Activated T-cell treated with anti-CD3 and anti-CD28 coated beads, Interleukin-2, amount 50 U/mL, for 24 hours (primary cell): ENCODE data around the gene NHLH1.
"Not testable (repeated sequence)": the region's sequence is repeated elsewhere in the genome, so short reads cannot be mapped to it uniquely, and the experiment has no call there.

Experiments used
- DNase-seq: peaks from one replicate; pipeline ENCODE4 v3.0.0-alpha.2; 2020
- H3K27ac Mint-ChIP-seq: 2 replicates; pipeline ENCODE4 v1.8.0; 2020; ENCODE audit warnings: mild to moderate bottlenecking, mixed read lengths
- H3K27me3 Mint-ChIP-seq: 2 replicates; pipeline ENCODE4 v1.8.0; 2020; ENCODE audit warnings: mixed read lengths
- H3K36me3 Mint-ChIP-seq: 2 replicates; pipeline ENCODE4 v1.8.0; 2020; ENCODE audit warnings: low read depth, mixed read lengths
- H3K4me1 Mint-ChIP-seq: 2 replicates; pipeline ENCODE4 v1.8.0; 2020; ENCODE audit warnings: low read depth, mixed read lengths
- H3K4me3 Mint-ChIP-seq: 2 replicates; pipeline ENCODE4 v1.8.0; 2020; ENCODE audit warnings: mild to moderate bottlenecking, moderate library complexity, mixed read lengths
- H3K9me3 Mint-ChIP-seq: 2 replicates; pipeline ENCODE4 v1.8.0; 2020; ENCODE audit warnings: mixed read lengths

NHLH1 gene

GRCh38 chr1:160384812-160385211 is 17.9 kb downstream of the NHLH1 start:
- not testable (repeated sequence) for H3K4me3 Mint-ChIP-seq, H3K4me1 Mint-ChIP-seq, H3K36me3 Mint-ChIP-seq, H3K27me3 Mint-ChIP-seq, DNase-seq, H3K9me3 Mint-ChIP-seq, H3K27ac Mint-ChIP-seq

GRCh38 chr1:160388406-160388805 is 21.5 kb downstream of the NHLH1 start:
- H3K4me3 Mint-ChIP-seq, H3K4me1 Mint-ChIP-seq, H3K36me3 Mint-ChIP-seq: not testable (repeated sequence)

DNA sequence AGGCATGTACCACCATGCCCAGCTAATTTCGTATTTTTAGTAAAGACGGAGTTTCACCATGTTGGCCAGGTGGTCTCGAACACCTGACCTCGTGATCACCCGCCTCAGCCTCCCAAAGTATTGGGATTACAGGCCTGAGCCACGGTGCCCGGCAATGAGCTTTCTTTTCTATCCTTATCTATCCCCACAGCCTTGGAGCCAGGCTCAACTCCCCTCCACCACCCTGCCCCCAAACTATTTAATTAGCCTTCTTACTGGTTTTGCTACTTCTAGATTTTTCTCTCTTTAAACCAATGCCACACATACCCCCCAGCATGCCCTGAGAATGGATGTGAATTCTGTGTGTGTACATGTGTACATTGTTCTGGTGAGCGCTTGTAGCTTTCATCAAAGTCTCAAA is 27.8 kb downstream of the NHLH1 start:
- Mint-ChIP-seq H3K9me3 (no peaks in the 10 kb centered on the region), H3K4me3 (no peak overlapping the region), H3K36me3 (no peaks in the 10 kb centered on the region), H3K27ac (no peak overlapping the region), H3K27me3 (peaks cover 10% of the 10 kb centered on the region), H3K4me1 (no peaks in the 10 kb centered on the region)
- DNase-seq = no peak

More at GRCh38 chr1:160388406-160388805, 21.5 kb downstream of the NHLH1 start:
- H3K27ac Mint-ChIP-seq, DNase-seq, H3K9me3 Mint-ChIP-seq, H3K27me3 Mint-ChIP-seq: not testable (repeated sequence)

DNA sequence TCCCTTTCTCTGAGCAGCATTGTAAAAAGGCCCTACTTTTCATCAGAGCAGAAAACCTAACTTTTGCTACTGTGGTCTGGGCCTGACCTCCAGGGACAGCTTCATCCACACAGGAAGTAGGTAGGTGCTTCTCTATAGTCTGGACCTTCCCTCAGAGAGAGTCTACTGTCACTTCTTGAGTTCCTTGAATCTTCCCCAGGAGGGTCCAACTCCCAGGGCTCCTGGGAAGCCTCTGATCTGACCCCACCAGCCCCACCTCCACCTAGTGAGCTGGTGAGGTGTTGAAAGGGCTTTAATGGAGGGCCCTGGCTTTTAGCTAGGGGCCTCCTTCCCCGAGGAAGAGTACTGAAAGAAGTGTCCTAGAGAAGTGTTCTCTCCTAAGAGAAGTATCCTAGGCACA is 30.8 kb downstream of the NHLH1 start:
- no peak overlapping the region for H3K4me3 Mint-ChIP-seq
- peaks cover 3% of the 10 kb centered on the region for H3K4me1 Mint-ChIP-seq
- no peak for DNase-seq
- no peaks in the 10 kb centered on the region for H3K9me3 Mint-ChIP-seq
- no peaks in the 10 kb centered on the region for H3K36me3 Mint-ChIP-seq
- peaks cover 25% of the 10 kb centered on the region for H3K27me3 Mint-ChIP-seq
- no peak overlapping the region for H3K27ac Mint-ChIP-seq

DNA sequence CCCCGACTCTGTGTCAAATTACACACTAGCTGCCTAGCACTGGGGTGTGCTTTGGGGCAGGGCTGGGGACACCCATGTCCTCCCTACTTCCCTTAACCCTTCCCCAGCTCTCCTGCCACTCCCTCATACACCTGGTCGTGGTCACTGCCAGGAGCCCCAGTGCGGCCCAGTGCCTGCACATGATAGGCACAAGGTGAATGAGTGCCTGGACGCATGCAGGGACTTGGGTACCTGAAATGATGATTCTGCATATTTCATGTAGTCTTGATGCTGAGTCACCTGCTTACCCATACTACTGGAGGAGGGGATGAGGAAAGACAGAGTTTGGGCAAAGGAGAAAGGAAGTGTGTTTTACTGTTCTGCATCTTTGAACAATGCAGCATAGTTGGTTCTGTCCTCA is 32.0 kb downstream of the NHLH1 start:
- peaks cover 3% of the 10 kb centered on the region for H3K4me1 Mint-ChIP-seq
- H3K9me3 Mint-ChIP-seq = no peaks in the 10 kb centered on the region
- DNase-seq = no peak
- H3K36me3 Mint-ChIP-seq = no peaks in the 10 kb centered on the region
- peaks cover 28% of the 10 kb centered on the region for H3K27me3 Mint-ChIP-seq
- H3K27ac Mint-ChIP-seq = no peak overlapping the region
- no peak overlapping the region for H3K4me3 Mint-ChIP-seq

- H3K4me3 Mint-ChIP-seq = peak overlapping the region; percentile 42
- peaks cover 28% of the 10 kb centered on the region for H3K27me3 Mint-ChIP-seq
- peaks cover 3% of the 10 kb centered on the region for H3K4me1 Mint-ChIP-seq
- no peak overlapping the region for H3K27ac Mint-ChIP-seq
- no peaks in the 10 kb centered on the region for H3K36me3 Mint-ChIP-seq
- no peaks in the 10 kb centered on the region for H3K9me3 Mint-ChIP-seq
- no peak for DNase-seq
These were observed 32.8 kb downstream of the NHLH1 start for GRCh38 chr1:160399544-160400222.

DNA sequence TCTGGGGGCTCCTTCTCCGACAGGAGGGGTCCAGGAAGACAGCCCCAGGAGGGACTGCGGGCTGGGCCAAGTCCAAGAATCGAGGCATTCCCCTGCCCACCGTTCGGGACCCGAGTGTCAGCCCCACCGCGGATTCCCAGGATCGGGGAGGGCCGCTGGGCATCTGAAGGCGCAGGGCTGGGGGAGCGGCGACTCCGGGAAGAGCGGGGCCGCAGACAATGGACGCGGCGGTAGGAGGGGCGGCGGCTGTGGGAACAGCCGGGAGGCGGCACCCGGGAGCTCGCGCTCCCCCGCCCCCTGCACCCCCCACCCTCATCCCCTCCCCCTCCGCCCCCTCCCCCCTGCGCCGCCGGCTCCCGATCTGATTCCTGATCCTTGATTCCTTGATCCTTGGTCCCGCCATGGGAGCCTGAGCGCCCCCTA is 33.4 kb downstream of the NHLH1 start, which contains the start of gene VANGL2:
Gene VANGL2 (plus strand): TSS at position 342 of the 423 bp plus-strand sequence. CDS start 15,274 bp downstream, outside the sequence.
- Mint-ChIP-seq H3K4me1 (peaks cover 3% of the 10 kb centered on the region), H3K4me3 (peak within 1 kb of the TSS; percentile 48), H3K36me3 (no peaks in the 10 kb centered on the region), H3K27me3 (peaks cover 28% of the 10 kb centered on the region), H3K27ac (no peak within 1 kb of the TSS), H3K9me3 (no peaks in the 10 kb centered on the region)
- DNase-seq = peak; percentile 64

- H3K36me3 Mint-ChIP-seq = no peaks in the 10 kb centered on the region
- no peaks in the 10 kb centered on the region for H3K9me3 Mint-ChIP-seq
- peaks cover 3% of the 10 kb centered on the region for H3K4me1 Mint-ChIP-seq
- H3K27me3 Mint-ChIP-seq = peaks cover 26% of the 10 kb centered on the region
- H3K4me3 Mint-ChIP-seq = peak overlapping the region; percentile 48
- no peak overlapping the region for H3K27ac Mint-ChIP-seq
- peak; percentile 41 for DNase-seq
These were observed 34.0 kb downstream of the NHLH1 start for GRCh38 chr1:160400646-160401486.

- Mint-ChIP-seq H3K4me1 (peaks cover 3% of the 10 kb centered on the region), H3K36me3 (no peaks in the 10 kb centered on the region), H3K9me3 (no peaks in the 10 kb centered on the region), H3K27ac (no peak overlapping the region), H3K27me3 (peaks cover 26% of the 10 kb centered on the region), H3K4me3 (no peak overlapping the region)
- DNase-seq = no peak
These were observed 34.6 kb downstream of the NHLH1 start for GRCh38 chr1:160401487-160401805.

DNA sequence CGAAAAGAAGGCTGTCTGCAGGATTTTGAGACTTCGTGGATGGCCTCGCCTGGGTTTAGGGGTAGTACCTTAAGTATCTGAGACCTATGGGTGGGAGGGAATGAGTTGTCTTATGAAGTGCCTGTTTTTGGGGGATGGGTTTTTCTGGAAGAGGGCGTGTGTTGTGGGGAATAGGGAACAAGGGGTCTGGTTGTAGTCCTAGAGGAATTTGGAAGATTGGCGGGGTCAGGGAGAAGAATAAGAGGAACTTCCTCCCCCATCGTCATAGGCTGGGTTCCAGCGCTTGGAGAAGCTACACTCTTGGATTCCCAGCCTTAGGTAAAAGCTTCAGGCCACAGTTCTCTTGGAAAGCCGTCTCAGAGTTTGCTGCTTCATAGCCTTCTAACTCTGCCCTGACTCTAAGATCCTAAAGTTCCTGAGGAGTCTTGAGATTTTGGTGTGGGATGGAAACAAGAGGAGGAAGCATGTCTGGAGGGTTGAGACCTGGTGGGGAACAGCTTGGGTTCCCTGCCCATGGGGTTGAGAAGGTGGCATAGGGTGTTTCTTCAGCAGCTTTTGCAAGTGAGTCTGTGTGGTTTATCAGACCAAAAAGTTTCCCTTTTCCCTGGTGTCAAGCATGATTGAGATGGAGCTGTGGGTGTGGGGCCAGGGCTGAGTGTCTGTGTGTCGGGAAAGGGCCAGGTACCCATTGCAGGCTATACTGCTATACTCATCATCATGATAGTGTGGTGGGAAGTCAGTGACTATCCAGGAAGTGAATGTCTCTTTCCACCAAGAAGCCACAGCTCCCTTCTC is 35.3 kb downstream of the NHLH1 start:
- peaks cover 26% of the 10 kb centered on the region for H3K27me3 Mint-ChIP-seq
- no peaks in the 10 kb centered on the region for H3K36me3 Mint-ChIP-seq
- no peak overlapping the region for H3K27ac Mint-ChIP-seq
- no peaks in the 10 kb centered on the region for H3K9me3 Mint-ChIP-seq
- no peak for DNase-seq
- H3K4me1 Mint-ChIP-seq = peaks cover 3% of the 10 kb centered on the region
- no peak overlapping the region for H3K4me3 Mint-ChIP-seq

DNA sequence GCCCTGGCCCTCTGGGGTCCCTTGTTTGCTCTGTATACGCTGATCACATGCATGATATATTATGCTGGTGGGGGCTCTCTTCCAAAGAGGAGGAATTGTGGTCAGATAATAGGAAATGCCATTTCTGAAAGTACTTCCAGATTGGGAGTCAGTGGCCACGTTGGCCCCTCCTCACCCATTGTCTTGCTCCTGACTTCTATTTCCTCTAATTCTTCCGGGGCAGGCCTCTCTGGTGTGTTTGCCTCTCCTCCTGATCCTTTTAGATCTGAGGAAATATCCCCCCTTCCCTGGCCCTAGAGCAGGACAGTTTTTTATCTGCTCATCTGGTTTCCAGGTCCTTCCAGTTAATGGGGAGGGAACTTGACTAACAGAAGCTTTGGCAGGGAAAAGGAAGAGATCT is 36.4 kb downstream of the NHLH1 start:
- Mint-ChIP-seq H3K4me3 (no peak overlapping the region), H3K27ac (no peak overlapping the region), H3K9me3 (no peaks in the 10 kb centered on the region), H3K36me3 (no peaks in the 10 kb centered on the region), H3K4me1 (peaks cover 3% of the 10 kb centered on the region), H3K27me3 (peaks cover 26% of the 10 kb centered on the region)
- DNase-seq = no peak

DNA sequence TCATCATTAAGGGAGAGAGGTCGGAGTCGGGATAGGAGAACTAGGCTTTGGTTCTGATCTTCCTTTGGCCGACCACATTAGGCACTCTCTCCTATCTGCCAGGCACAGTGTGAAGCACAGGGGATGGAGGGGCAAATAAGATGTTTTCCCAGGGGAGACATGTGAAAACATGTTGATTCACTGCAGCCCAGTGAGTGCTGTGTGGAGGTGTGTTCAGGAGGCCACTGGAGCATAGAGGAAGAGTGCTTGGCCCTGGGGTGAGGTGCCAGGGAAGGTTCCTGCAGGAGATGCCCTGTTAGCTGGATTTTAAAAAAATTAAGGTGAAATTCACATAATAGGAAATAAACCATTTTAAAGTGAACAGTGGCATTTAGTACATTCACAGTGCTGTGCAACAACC is 37.2 kb downstream of the NHLH1 start:
- no peak overlapping the region for H3K4me3 Mint-ChIP-seq
- no peaks in the 10 kb centered on the region for H3K36me3 Mint-ChIP-seq
- DNase-seq = no peak
- H3K4me1 Mint-ChIP-seq = peaks cover 3% of the 10 kb centered on the region
- no peaks in the 10 kb centered on the region for H3K9me3 Mint-ChIP-seq
- no peak overlapping the region for H3K27ac Mint-ChIP-seq
- peaks cover 22% of the 10 kb centered on the region for H3K27me3 Mint-ChIP-seq

GRCh38 chr1:160405331-160405877 is 38.5 kb downstream of the NHLH1 start:
- Mint-ChIP-seq H3K36me3 (no peaks in the 10 kb centered on the region), H3K27ac (no peak overlapping the region), H3K4me3 (no peak overlapping the region), H3K27me3 (peaks cover 18% of the 10 kb centered on the region), H3K9me3 (no peaks in the 10 kb centered on the region), H3K4me1 (peaks cover 3% of the 10 kb centered on the region)
- no peak for DNase-seq

GRCh38 chr1:160406131-160406968 is 39.5 kb downstream of the NHLH1 start:
- no peak overlapping the region for H3K27ac Mint-ChIP-seq
- peaks cover 14% of the 10 kb centered on the region for H3K27me3 Mint-ChIP-seq
- no peaks in the 10 kb centered on the region for H3K9me3 Mint-ChIP-seq
- no peaks in the 10 kb centered on the region for H3K36me3 Mint-ChIP-seq
- no peak overlapping the region for H3K4me3 Mint-ChIP-seq
- no peak for DNase-seq
- peaks cover 3% of the 10 kb centered on the region for H3K4me1 Mint-ChIP-seq
